Activated T-cell treated with anti-CD3 and anti-CD28 coated beads, Interleukin-2, amount 50 U/mL, for 1 hour (primary cell): ENCODE results near the gene APLNR.
A peak's percentile ranks its signal among the peaks of the same experiment; 100 is the strongest.
"Not testable (repeated sequence)": the region's sequence is repeated elsewhere in the genome, so short reads cannot be mapped to it uniquely, and the experiment has no call there.

Experiments
- DNase-seq: peaks from one replicate; pipeline ENCODE4 v3.0.0-alpha.2; 2020

Gene APLNR

GRCh38 chr11:57237204-57237681, at the start of gene APLNR:
APLNR (minus strand) TSS chr11:57237250; CDS start chr11:57237004, 246 bp downstream.
- DNase-seq: no peak

- DNase-seq: no peak
These were observed 46.4 kb upstream of the APLNR start for GRCh38 chr11:57283231-57283990.

DNA sequence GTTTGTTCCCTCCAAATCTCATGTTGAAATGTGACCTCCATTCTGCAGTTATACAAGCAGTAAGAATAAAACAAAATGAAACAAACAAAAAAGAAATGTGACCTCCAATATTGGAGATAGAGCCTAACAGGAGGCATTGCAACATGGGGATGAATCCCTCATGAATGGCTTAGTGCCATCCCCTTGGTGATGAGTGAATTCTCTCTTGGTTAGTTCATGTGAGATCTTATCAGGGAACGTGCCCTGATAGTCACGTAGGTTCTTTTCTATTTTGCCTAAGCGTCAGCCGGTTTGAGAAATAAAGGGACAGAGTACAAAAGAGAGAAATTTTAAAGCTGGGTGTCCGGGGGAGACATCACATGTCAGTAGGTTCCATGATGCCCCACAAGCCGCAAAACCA, 44.5 kb upstream of the APLNR start:
- DNase-seq: not testable (repeated sequence)

GRCh38 chr11:57279116-57279515, 42.1 kb upstream of the APLNR start:
- DNase-seq: no peak

GRCh38 chr11:57278721-57279095, 41.7 kb upstream of the APLNR start:
- no peak for DNase-seq

GRCh38 chr11:57277845-57278720, 41.0 kb upstream of the APLNR start:
- DNase-seq: peak; percentile 28

DNA sequence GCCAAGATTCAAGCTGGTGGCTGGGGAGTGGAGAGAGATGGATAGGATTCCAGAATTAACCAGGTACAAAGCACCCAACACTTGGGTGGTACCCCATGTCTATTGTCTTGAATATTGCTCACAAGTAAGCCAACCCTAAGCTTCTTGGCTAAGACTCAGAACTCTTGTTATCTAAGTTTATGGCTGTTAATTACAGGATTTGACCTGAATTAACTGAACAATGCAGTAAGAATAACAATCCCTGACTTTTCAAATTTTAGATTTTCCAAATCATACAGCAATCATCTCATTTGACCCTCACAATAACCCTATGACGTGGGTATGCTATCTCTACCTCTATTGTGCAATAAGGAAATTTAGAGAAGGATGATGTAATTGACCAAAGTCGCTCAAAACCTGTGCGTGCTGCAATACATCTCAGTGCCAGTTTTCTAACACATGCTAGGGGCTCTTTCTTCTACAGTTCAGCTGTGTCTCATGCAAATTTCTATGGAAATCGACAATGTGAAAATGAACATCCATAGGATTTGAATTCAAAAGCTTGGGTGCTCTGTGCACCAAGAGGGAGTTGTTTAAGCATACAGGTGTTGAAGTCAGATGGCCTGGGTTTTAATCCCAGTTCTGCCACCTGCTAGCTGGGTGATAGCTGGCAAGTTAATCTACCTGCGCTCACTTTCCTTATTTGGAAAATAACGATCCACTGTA, 40.1 kb upstream of the APLNR start:
- no peak for DNase-seq

- DNase-seq: no peak
These were observed 39.3 kb upstream of the APLNR start for GRCh38 chr11:57276169-57276970.

GRCh38 chr11:57275582-57275981, 38.5 kb upstream of the APLNR start:
- no peak for DNase-seq

GRCh38 chr11:57274904-57275498, 38.0 kb upstream of the APLNR start:
- no peak for DNase-seq

DNA sequence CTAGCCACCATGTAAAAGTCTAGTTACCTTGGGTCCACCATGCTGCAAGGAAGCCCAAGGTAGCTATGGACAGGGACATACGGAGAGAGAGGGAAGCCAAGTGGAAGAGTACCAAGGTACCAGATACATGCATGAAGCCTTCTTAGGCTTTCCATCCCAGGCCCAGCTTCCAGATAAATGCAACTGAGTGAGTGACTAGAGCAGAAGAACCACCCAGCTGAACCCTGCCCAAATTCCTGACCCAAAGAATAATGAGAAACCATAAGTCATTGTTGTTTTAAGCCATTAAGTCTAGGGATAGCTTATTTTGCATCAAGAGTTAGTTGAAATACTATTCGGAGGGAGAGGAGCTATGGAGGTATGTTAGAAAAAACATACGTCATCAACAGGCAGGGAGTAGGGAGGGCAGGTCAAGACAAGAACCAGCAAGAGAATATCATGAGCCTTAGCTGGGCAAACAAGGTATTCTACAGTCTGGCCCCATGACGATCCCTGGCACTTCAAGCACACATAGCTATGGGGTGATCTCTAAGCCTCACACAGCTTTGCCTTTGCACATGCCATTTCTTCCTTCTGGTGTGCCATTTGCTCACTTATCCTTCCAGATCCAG, 36.5 kb upstream of the APLNR start:
- no peak for DNase-seq

DNA sequence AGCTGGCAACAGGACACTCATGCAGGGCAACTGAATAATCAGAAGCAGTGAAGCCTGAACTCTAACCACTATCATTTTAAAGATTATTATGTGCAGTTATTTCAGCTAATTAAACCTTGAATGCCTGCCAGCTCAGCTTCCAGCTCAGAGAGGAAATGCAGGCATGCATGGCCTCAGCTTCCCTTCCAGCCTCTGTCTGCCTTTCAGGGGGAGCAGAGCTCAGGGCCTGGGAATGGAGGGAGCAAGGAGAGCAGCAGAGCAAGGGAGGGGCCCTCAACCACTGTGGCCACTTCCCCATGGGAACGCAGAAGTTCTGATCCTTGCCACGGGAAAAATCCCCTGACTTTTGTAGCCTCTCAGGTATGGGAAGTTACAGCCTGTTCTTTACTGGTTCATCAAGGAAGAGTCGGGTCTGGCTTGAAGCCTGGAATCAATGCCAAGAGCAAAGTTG, 32.5 kb upstream of the APLNR start:
- DNase-seq: no peak

DNA sequence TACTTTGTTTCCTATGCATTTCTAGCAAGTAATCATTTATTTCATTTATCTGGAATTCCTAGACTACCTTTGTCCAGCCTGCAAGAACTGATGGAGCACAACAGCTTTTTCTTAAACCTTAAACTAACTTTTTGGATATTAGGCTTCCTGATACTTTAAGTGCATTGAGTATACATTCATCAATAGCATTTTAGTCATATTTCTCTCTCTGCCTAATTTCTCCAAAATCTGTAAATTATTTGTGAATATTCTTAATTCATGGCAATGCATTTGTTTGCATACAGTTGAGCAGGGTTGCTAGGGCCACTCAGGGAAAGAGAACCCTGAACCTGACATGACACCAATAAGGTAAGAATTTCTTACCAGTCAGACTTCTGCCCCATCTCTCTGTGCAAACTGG, 29.1 kb upstream of the APLNR start:
- no peak for DNase-seq

- DNase-seq: no peak
These were observed 26.3 kb upstream of the APLNR start for GRCh38 chr11:57263351-57263750.

GRCh38 chr11:57262157-57262556, 25.1 kb upstream of the APLNR start:
- no peak for DNase-seq

GRCh38 chr11:57260937-57261783, 24.1 kb upstream of the APLNR start:
- DNase-seq: no peak

DNA sequence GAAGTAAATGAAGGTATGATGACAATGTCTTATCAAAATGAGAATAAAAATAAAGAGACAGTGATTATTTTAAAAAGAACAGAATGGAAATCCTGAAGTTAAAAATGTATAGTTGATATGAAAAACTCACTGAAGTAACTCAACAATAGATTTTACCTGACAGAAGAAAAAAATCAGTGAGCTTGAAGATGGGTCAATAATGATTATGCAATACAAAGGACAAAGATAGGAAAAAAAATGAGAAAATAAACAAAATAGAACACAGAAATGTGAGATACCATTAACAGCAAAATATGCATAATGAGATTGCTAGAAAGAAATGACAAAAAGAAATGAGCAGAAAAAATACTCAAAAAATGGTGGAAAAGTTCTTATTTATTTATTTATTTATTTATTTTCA, 19.1 kb upstream of the APLNR start:
- DNase-seq: no peak

- no peak for DNase-seq
These were observed 18.6 kb upstream of the APLNR start for GRCh38 chr11:57255618-57256017.

DNA sequence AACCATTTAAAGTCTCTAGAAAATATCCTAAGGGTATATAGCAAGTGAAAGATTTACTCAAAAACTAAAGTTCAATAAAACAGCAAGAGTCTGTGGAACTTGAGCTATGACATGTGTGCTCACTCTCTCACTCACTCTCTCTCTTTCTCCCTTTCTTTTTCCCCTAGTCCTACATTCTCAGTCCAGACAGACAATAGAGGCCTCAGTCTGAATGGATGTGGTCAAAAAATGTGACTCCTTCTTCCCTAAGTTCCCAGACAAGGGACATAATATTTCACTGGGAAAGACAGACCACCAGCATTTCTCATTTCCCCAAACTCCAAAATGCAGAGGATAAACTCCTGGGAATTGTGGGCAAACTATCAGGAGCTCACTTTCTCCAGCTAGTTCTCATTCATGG, 17.6 kb upstream of the APLNR start:
- DNase-seq: no peak

DNA sequence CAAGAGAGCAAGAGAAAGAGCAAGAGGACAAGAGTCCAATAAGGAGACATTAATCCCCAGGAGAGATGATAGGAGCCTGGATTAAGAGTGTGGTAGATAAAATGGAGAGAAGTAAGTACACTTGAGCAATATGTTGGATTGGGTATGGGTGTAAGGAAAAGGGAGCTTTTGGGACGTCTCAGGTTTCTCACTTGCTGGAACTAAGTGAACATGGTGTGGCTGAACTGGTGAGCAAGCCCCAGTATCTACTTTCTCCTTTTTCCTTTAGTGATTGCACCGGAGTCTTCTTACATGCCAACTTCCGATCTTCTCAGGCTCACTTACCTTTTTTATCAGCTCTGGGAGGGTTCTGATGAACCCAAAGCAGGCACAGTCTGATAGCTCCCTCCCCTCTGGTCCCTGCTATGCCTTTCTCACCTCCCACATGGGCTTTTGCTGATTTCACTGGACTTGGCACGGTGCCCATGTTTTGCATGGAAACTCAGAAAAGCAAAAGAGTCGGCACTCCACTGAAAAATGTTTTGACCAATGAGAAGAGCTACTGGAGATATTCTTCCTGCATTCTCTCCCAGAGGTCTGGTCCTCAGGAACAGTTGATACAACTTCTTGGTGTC, 14.5 kb upstream of the APLNR start:
- DNase-seq: no peak
